Stimulated activated naive CD8-positive, alpha-beta T cell treated with anti-CD3 and anti-CD28 coated beads, Interleukin-15, Interleukin-2, amounts not matched to agents 100 U/mL and 50 U/mL, for 24 hours (primary cell): ENCODE data around the gene CKAP5.

Experiments used
- ATAC-seq: fragments of 150-1000 bp; cut with Tn5 transposase; one replicate; pipeline ENCODE4 v1.10.0; 2021
- DNase-seq: peaks from one replicate; pipeline ENCODE4 v3.0.0; 2021

The CKAP5 gene

GRCh38 chr11:46697303-46697702, 148.8 kb downstream of the CKAP5 start:
- DNase-seq = no peak
- no peak for ATAC-seq

GRCh38 chr11:46696212-46696558, 149.9 kb downstream of the CKAP5 start:
- DNase-seq = no peak
- ATAC-seq = no peak

GRCh38 chr11:46695345-46696211, 150.5 kb downstream of the CKAP5 start:
- no peak for ATAC-seq
- no peak for DNase-seq

- no peak for DNase-seq
Observed at GRCh38 chr11:46694607-46695006, 151.5 kb downstream of the CKAP5 start.

GRCh38 chr11:46694072-46694471, 152.0 kb downstream of the CKAP5 start:
- ATAC-seq (no peak), DNase-seq (no peak)

More at GRCh38 chr11:46694607-46695006, 151.5 kb downstream of the CKAP5 start:
- ATAC-seq = no peak

GRCh38 chr11:46693597-46694012, 152.5 kb downstream of the CKAP5 start:
- DNase-seq = no peak
- no peak for ATAC-seq
